Measurements from ENCODE around the gene ZFHX3.

- TF ChIP-seq CTCF (IDR thresholded peaks at IDR 0.05; ENCODE audit: low read depth, low read length) (no peak), EZH2phosphoT487 (IDR thresholded peaks at IDR 0.05; ENCODE audit: low read depth) (no peak)
Observed at GRCh38 chr16:72987480-72987901, 60.4 kb downstream of the ZFHX3 start.
